MCF 10A (cell line): ENCODE data around the gene GRM7. TPM values are rescaled to one million over a fixed set of nuclear protein-coding genes. Genes with fewer than 3 reads are reported as not detected.

Experiments used
- BruUV-seq: library from RNA; stranded (reverse); fragments of 400-500 nt; replicated peaks from 2 replicates; lab custom pipeline; 2021; lab: Mats Ljungman, UMichigan
- CTCF ChIA-PET: fragments of 300-600 bp; sonication (Branson Sonifier 250); formaldehyde crosslinking; extraction: SDS; loops from one replicate; lab custom pipeline; 2021; ENCODE audit warnings: antibody characterized with exemption, inconsistent platforms; lab: Yijun Ruan, JAX
- POLR2A ChIA-PET: fragments of 300-600, 350-650 bp; sonication (Branson Sonifier 250); formaldehyde crosslinking; extraction: SDS; loops from one replicate; lab custom pipeline; 2020; ENCODE audit warnings: antibody characterized with exemption, inconsistent platforms; lab: Yijun Ruan, JAX
- DNase-seq: peaks from one replicate; pipeline ENCODE4 v3.0.0-alpha.2; 2018; ENCODE audit not compliant: unreplicated experiment
- H3K27ac Mint-ChIP-seq: one replicate; pipeline ENCODE4 v1.8.0; 2022; ENCODE audit warnings: mild to moderate bottlenecking, low read depth, mixed read lengths; ENCODE audit not compliant: unreplicated experiment
- H3K27me3 Mint-ChIP-seq: one replicate; pipeline ENCODE4 v1.8.0; 2022; ENCODE audit warnings: mixed read lengths; ENCODE audit not compliant: insufficient read depth, unreplicated experiment
- H3K36me3 Mint-ChIP-seq: one replicate; pipeline ENCODE4 v1.8.0; 2022; ENCODE audit warnings: mild to moderate bottlenecking, moderate library complexity, mixed read lengths; ENCODE audit not compliant: insufficient read depth, unreplicated experiment
- H3K4me1 Mint-ChIP-seq: one replicate; pipeline ENCODE4 v1.8.0; 2022; ENCODE audit warnings: mixed read lengths; ENCODE audit not compliant: insufficient read depth, unreplicated experiment
- H3K4me3 Mint-ChIP-seq: one replicate; pipeline ENCODE4 v1.8.0; 2022; ENCODE audit warnings: mild to moderate bottlenecking, moderate library complexity, mixed read lengths; ENCODE audit not compliant: unreplicated experiment
- H3K9me3 Mint-ChIP-seq: one replicate; pipeline ENCODE4 v1.8.0; 2022; ENCODE audit warnings: mixed read lengths; ENCODE audit not compliant: unreplicated experiment
- CTCF ChIP-seq: fragments of 200-600 bp; IDR thresholded peaks from one replicate; pipeline ENCODE4 v1.8.0; 2022; ENCODE audit warnings: antibody characterized with exemption, mild to moderate bottlenecking; ENCODE audit not compliant: unreplicated experiment
- intact Hi-C: fragments of 100-400 bp; cut with micrococcal nuclease; formaldehyde crosslinking; loops from 2 replicates; pipeline ENCODE4 v1.14.1; 2022
- total RNA-seq: library from RNA; stranded (reverse); gene quantifications from 2 replicates; pipeline ENCODE4 v1.2.3, GENCODE V29; 2022

The GRM7 gene
- total RNA-seq, 1 experiment from 2014 or later: not detected

GRCh38 chr3:7632305-7632704 is 771.4 kb downstream of the GRM7 start:
- peaks cover 6% of the 10 kb centered on the region for H3K4me1 Mint-ChIP-seq
- DNase-seq: no peak
- CTCF ChIA-PET: no interaction called here
- intact Hi-C loops: no loop called here
- no peaks in the 10 kb centered on the region for H3K9me3 Mint-ChIP-seq
- H3K4me3 Mint-ChIP-seq: no peak overlapping the region
- H3K36me3 Mint-ChIP-seq: no peaks in the 10 kb centered on the region
- no peak for TF ChIP-seq CTCF
- H3K27ac Mint-ChIP-seq: no peak overlapping the region
- POLR2A ChIA-PET: no interaction called here
- no TSS peak for BruUV-seq
- H3K27me3 Mint-ChIP-seq: no peaks in the 10 kb centered on the region

GRCh38 chr3:7637694-7638093 is 776.8 kb downstream of the GRM7 start:
- no peak for TF ChIP-seq CTCF
- no peak for DNase-seq
- Mint-ChIP-seq H3K27me3 (no peaks in the 10 kb centered on the region), H3K9me3 (no peaks in the 10 kb centered on the region), H3K36me3 (no peaks in the 10 kb centered on the region), H3K4me1 (no peaks in the 10 kb centered on the region), H3K4me3 (no peak overlapping the region), H3K27ac (no peak overlapping the region)
- ChIA-PET POLR2A (no interaction called here), CTCF (no interaction called here)
- intact Hi-C loops: no loop called here
- BruUV-seq: no TSS peak

- no TSS peak for BruUV-seq
- Mint-ChIP-seq H3K36me3 (no peaks in the 10 kb centered on the region), H3K9me3 (no peaks in the 10 kb centered on the region), H3K4me3 (no peak overlapping the region), H3K4me1 (no peaks in the 10 kb centered on the region), H3K27ac (no peak overlapping the region), H3K27me3 (no peaks in the 10 kb centered on the region)
- intact Hi-C loops: no loop called here
- no peak for DNase-seq
- no peak for TF ChIP-seq CTCF
- POLR2A ChIA-PET: no interaction called here
- CTCF ChIA-PET: interaction anchor here (0.6 kb wide), 1 partner anchor 30 kb away, joined by 3 read pairs; no protein-coding TSS in a partner anchor
Measured at GRCh38 chr3:7638103-7638502, 777.2 kb downstream of the GRM7 start.

GRCh38 chr3:7640787-7641186 is 779.9 kb downstream of the GRM7 start:
- DNase-seq: no peak
- ChIA-PET CTCF (no interaction called here), POLR2A (interaction anchor here (0.7 kb wide), 1 partner anchor 32 kb away, joined by 3 read pairs; no protein-coding TSS in a partner anchor)
- H3K27ac Mint-ChIP-seq: no peak overlapping the region
- H3K36me3 Mint-ChIP-seq: no peaks in the 10 kb centered on the region
- H3K4me1 Mint-ChIP-seq: no peaks in the 10 kb centered on the region
- no peak for TF ChIP-seq CTCF
- no peak overlapping the region for H3K4me3 Mint-ChIP-seq
- no peaks in the 10 kb centered on the region for H3K27me3 Mint-ChIP-seq
- intact Hi-C loops: no loop called here
- BruUV-seq: no TSS peak
- H3K9me3 Mint-ChIP-seq: no peaks in the 10 kb centered on the region
